CD4-positive, alpha-beta T cell treated with Interleukin-6 for 4 hours (primary cell): Measurements from ENCODE around the gene ZNF608.

Experiments
- DNase-seq: peaks from one replicate; pipeline ENCODE4 v3.0.0-alpha.2; 2020; ENCODE audit warnings: mixed read lengths

The ZNF608 gene

DNA sequence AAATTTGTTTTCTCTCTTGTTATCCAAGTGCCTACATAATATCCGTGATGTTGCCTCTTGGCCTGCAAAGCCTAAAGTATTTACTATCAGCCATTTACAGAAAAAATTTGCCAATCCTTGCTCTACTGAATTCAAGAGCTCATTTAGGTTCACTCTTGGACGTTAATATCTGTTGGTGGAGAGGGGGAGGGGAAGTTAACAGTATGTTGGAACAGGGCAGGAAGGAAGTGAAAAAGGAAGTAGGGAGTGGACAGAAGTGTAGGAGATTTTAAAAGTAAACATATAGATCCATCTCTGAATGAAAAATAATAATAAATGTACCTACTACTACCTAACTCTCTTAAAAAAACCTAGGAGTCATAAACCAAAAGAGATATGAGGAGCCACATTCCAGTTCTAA lies 32.8 kb downstream of the ZNF608 start:
- no peak for DNase-seq

- DNase-seq: no peak
Observed at GRCh38 chr5:124712731-124713305, 33.6 kb downstream of the ZNF608 start.

DNA sequence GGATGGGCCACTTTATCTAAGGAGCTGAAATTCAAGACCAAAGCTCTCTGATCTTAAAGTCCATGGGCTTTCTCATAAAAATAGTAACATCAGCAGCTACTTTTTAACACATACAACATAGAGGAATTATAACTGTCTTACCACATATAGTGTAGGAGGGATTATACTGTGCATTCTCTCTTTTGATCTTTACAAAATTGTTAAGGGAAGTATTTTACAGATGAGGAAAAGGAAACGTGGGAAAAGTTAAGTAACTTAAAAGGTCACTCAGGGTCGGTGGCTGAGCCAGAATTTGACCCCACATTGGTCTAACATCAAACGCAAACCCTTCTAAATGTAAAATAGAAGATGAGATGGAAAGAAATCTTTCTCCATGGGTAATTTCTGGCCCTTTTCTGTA lies 38.4 kb downstream of the ZNF608 start:
- no peak for DNase-seq

DNA sequence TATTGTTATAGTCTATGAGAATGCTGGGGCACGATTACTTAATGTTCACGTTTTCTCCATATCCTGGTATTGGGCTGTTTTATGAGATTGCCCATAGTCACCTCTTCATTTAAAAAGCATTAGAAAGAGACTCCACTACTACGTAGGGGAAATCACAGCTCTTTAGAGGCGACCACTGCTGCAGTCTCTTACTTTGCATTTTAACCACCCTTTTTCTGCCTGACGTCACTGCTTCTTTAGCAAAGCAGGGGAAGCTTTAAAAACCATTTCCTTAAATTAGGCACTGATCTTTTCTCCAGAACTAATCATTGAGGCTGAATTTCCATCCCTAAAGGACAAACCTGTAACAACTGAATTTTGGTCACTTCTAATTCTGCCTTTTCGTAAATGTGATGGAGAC lies 38.9 kb downstream of the ZNF608 start:
- no peak for DNase-seq

GRCh38 chr5:124706729-124707361 lies 39.6 kb downstream of the ZNF608 start:
- DNase-seq: no peak

DNA sequence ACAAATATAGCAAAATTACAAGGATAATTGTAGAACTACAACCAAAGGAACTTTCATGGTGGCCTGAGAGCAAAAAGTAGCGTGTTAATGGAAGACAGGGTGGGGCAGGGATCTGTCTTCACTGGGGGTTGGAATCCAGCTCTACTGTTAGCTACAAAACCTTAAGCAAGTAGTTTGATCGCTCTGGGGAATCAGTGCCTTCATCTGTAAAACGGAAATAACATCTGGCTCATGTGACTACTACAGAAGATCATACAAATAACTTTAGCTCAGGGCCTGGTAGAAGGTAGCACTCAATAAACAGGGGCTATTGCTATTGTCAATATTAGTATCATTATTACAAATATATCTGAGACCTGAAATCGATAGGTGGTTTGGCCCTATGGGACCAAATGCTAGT lies 40.4 kb downstream of the ZNF608 start:
- no peak for DNase-seq

GRCh38 chr5:124705577-124705976 lies 40.9 kb downstream of the ZNF608 start:
- DNase-seq: no peak

DNA sequence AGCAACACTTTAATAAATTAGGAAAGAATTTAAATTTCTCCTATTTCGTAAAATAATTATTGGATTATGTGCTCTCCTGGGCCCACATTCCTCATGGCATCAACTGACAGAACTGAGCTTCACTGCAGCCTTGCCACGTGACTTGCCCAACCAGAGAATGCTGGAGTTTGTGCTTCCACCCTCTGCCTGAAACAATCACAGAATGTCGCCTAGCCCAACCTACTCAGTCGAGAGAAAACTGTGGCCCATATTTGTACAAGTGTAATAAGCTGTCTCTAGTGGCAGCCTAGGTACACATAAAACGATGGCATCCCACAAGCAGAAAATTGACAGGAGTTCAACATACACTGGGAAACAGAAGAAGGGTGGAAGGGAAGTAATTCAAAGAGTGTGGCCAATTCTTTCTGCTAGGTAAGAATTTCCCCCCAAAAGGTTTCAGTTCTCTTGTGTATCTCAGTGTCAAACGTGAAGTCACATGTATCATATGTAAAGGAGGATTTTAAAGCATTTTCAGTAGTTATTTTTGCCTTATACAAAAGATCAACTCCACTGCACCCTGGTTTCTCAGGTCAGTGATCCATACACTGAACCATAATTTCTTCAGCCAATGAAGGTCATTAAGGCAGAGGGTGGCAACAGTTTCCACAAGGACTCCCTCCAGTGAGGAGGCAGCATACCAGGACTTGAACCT lies 41.7 kb downstream of the ZNF608 start:
- DNase-seq: no peak

- no peak for DNase-seq
Observed at GRCh38 chr5:124703995-124704394, 42.4 kb downstream of the ZNF608 start.

DNA sequence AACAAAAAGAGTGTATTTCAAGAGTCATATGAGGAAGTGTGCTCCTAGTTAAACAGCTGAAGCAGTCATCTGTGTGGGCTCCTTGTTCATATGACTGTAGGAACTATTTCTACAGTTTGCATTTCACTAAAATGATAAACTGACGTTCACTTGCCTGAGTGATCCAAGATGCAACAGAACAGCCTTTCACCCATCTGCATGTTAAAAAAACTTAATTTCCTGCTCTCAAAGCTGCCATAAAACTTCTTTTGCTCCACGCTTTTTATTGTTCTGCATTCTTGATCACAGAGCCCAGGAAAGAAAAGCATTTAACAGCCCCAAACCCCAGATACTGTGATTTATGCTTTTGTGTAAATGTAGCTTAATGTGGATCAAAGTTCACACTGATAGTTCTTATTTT lies 43.9 kb downstream of the ZNF608 start:
- no peak for DNase-seq

- DNase-seq: no peak
Observed at GRCh38 chr5:124701873-124702425, 44.5 kb downstream of the ZNF608 start.

DNA sequence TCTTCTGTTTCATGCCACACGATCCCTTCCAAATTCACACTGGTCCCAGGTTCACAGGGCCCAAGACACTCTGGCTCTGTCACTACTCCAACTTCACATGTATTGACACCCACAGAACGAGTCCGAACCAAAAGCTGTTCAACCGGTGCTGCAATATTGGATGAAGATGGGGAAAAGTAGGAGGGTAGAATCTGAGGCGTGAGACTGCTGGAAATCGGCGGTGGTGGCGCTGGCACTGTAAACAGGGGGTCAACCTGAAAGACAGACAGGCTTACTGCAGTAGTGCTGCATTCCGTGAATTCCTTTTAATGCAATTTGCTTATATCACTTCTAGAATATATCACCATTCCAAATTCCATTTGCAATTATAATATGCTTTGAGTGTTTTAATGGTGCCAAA lies 45.4 kb downstream of the ZNF608 start:
- no peak for DNase-seq

DNA sequence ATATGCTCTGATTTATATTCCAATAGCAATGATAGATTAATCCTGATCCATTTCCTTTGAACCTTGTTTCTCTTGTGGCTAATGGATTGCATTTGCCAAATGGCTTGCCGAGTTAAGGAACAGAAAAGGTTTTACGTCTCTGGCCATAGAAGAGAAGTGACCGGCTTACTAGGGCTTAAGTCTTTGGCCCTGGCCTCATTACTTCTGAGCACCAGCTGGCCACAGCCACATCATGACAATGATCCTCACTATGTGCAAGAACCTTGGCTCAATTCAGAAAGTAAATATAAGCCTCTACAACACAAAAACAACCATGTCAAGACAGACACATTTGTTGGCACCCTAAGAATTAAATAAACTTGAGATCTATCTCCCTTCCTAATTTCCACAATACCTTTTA lies 46.1 kb downstream of the ZNF608 start:
- DNase-seq: no peak

DNA sequence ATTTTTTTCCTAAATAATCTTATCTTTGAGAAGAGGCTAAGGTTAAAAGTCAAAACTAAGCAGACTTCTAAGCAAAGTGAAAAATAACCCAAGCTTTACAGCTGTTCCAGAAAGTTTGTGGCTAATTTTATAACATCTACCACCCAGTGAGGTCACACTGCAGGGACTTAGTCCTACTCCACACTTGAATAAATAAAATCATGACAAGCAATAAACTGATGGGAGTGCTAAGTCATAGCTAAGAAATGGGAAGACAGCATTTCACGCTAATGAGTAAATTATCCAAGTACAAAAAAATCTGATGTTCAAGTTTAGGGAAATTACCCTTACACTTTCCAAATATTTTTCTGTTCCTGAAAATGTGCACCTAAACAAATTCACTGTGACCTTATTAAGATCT lies 47.7 kb downstream of the ZNF608 start:
- DNase-seq: no peak

- DNase-seq: no peak
Observed at GRCh38 chr5:124697933-124698591, 48.4 kb downstream of the ZNF608 start.

GRCh38 chr5:124697501-124697900 lies 48.9 kb downstream of the ZNF608 start:
- DNase-seq: no peak

GRCh38 chr5:124696898-124697297 lies 49.5 kb downstream of the ZNF608 start:
- no peak for DNase-seq
